Neural progenitor cell (in vitro differentiated cells): Measurements from ENCODE around the gene DDOST. TPM values are rescaled to one million over a fixed set of nuclear protein-coding genes. Genes with fewer than 3 reads are reported as not detected.

Experiments used
- DNase-seq: peaks from one replicate; pipeline ENCODE4 v3.0.0-alpha.2; 2016; ENCODE audit warnings: low spot score
- H2AFZ ChIP-seq: fragments of 200-600 bp; sonication (generic); replicated peaks from 2 replicates; pipeline ENCODE4 v1.6.1; 2016; ENCODE audit warnings: antibody characterized with exemption
- H3F3A ChIP-seq: fragments of 200-600 bp; sonication (generic); 2 replicates; pipeline ENCODE4 v1.6.1; 2016; ENCODE audit warnings: antibody characterized with exemption, low read depth
- H3K27ac ChIP-seq: fragments of 200-600 bp; sonication (generic); 2 replicates; pipeline ENCODE4 v1.5.1; 2016; ENCODE audit warnings: mild to moderate bottlenecking
- H3K27me3 ChIP-seq: fragments of 200-600 bp; sonication (generic); 2 replicates; pipeline ENCODE4 v1.6.1; 2016; ENCODE audit warnings: mild to moderate bottlenecking, moderate library complexity
- H3K36me3 ChIP-seq: fragments of 200-600 bp; sonication (generic); 2 replicates; pipeline ENCODE4 v1.5.1; 2016
- H3K4me1 ChIP-seq: fragments of 200-600 bp; sonication (generic); 2 replicates; pipeline ENCODE4 v1.6.1; 2016; ENCODE audit warnings: mixed run types
- H3K4me2 ChIP-seq: fragments of 200-600 bp; sonication (generic); 2 replicates; pipeline ENCODE4 v1.6.1; 2016
- H3K4me3 ChIP-seq: fragments of 200-600 bp; sonication (generic); 2 replicates; pipeline ENCODE4 v1.5.1; 2016
- H3K79me2 ChIP-seq: fragments of 200-600 bp; sonication (generic); 2 replicates; pipeline ENCODE4 v1.6.1; 2016; ENCODE audit warnings: low read depth
- H3K9ac ChIP-seq: fragments of 200-600 bp; sonication (generic); 2 replicates; pipeline ENCODE4 v1.6.1; 2016
- H3K9me3 ChIP-seq: fragments of 200-600 bp; sonication (generic); 2 replicates; pipeline ENCODE4 v1.5.1; 2016; ENCODE audit warnings: low read depth
- H4K20me1 ChIP-seq: fragments of 200-600 bp; sonication (generic); 2 replicates; pipeline ENCODE4 v1.6.1; 2016; ENCODE audit warnings: low read depth
- H3K27ac Mint-ChIP-seq: 3 replicates; pipeline ENCODE4 v1.8.0; 2021; ENCODE audit warnings: mixed read lengths
- H3K27me3 Mint-ChIP-seq: 2 replicates; pipeline ENCODE4 v1.8.0; 2022; ENCODE audit warnings: low read depth, mild to moderate bottlenecking, inconsistent platforms, moderate library complexity, mixed read lengths; ENCODE audit not compliant: insufficient read depth
- H3K36me3 Mint-ChIP-seq: 3 replicates; pipeline ENCODE4 v1.8.0; 2021; ENCODE audit warnings: mixed read lengths
- H3K4me1 Mint-ChIP-seq: 3 replicates; pipeline ENCODE4 v1.8.0; 2021; ENCODE audit warnings: mixed read lengths
- H3K4me3 Mint-ChIP-seq: 3 replicates; pipeline ENCODE4 v1.8.0; 2021; ENCODE audit warnings: mild to moderate bottlenecking, moderate library complexity, mixed read lengths
- H3K9me3 Mint-ChIP-seq: 3 replicates; pipeline ENCODE4 v1.8.0; 2020; ENCODE audit warnings: mixed read lengths
- CTCF ChIP-seq: fragments of 200-600 bp; sonication (generic); IDR thresholded peaks from 2 replicates; pipeline ENCODE4 v1.5.1; 2017; ENCODE audit warnings: antibody characterized with exemption, mild to moderate bottlenecking
- EZH2 ChIP-seq: fragments of 200-600 bp; sonication (generic); IDR thresholded peaks from 2 replicates; pipeline ENCODE4 v1.6.1; 2017; ENCODE audit warnings: antibody characterized with exemption, mild to moderate bottlenecking, moderate library complexity
- EZH2phosphoT487 ChIP-seq: fragments of 200-600 bp; sonication (generic); IDR thresholded peaks from 2 replicates; pipeline ENCODE4 v1.6.1; 2017; ENCODE audit warnings: antibody characterized with exemption
- total RNA-seq: library from RNA; depleted of rRNA; stranded (reverse); fragments of >200 nt; gene quantifications from 2 replicates; pipeline ENCODE4 v1.2.3, GENCODE V29; 2015; ENCODE audit warnings: low replicate concordance

The DDOST gene
- total RNA-seq, 1 donor from 2014 or later: 151 TPM

GRCh38 chr1:20684651-20685050 is 23.5 kb upstream of the DDOST start:
- Mint-ChIP-seq H3K27ac (no peak overlapping the region), H3K4me3 (no peak overlapping the region), H3K27me3 (peaks cover 3% of the 10 kb centered on the region), H3K36me3 (no peaks in the 10 kb centered on the region), H3K4me1 (peaks cover 5% of the 10 kb centered on the region), H3K9me3 (no peaks in the 10 kb centered on the region)
- Histone ChIP-seq H3K79me2 (no peaks in the 10 kb centered on the region), H3K9ac (no peak overlapping the region), H3K4me2 (no peak overlapping the region), H3F3A (no peaks in the 10 kb centered on the region), H2AFZ (no peak overlapping the region), H3K9me3 (no peaks in the 10 kb centered on the region), H3K4me3 (no peak overlapping the region), H3K27me3 (no peaks in the 10 kb centered on the region), H3K36me3 (no peaks in the 10 kb centered on the region), H3K4me1 (no peaks in the 10 kb centered on the region), H4K20me1 (no peaks in the 10 kb centered on the region), H3K27ac (no peak overlapping the region)
- no peak for DNase-seq
- TF ChIP-seq EZH2 (no peak), CTCF (no peak), EZH2phosphoT487 (no peak)

GRCh38 chr1:20684050-20684620 is 23.0 kb upstream of the DDOST start:
- H3K27ac ChIP-seq: no peak overlapping the region
- peaks cover 3% of the 10 kb centered on the region for H3K27me3 Mint-ChIP-seq

GRCh38 chr1:20683614-20684013 is 22.4 kb upstream of the DDOST start:
- Mint-ChIP-seq H3K27me3 (peaks cover 3% of the 10 kb centered on the region), H3K36me3 (no peaks in the 10 kb centered on the region), H3K27ac (no peak overlapping the region), H3K4me1 (peaks cover 5% of the 10 kb centered on the region), H3K9me3 (no peaks in the 10 kb centered on the region), H3K4me3 (no peak overlapping the region)
- TF ChIP-seq EZH2phosphoT487 (no peak), CTCF (no peak), EZH2 (no peak)
- Histone ChIP-seq H3K4me1 (no peaks in the 10 kb centered on the region), H3K4me2 (no peak overlapping the region), H3K9me3 (no peaks in the 10 kb centered on the region), H3K36me3 (no peaks in the 10 kb centered on the region), H2AFZ (no peak overlapping the region), H4K20me1 (no peaks in the 10 kb centered on the region), H3K9ac (no peak overlapping the region), H3K79me2 (no peaks in the 10 kb centered on the region), H3F3A (no peaks in the 10 kb centered on the region), H3K27ac (no peak overlapping the region), H3K27me3 (no peaks in the 10 kb centered on the region), H3K4me3 (no peak overlapping the region)
- DNase-seq: no peak

More at GRCh38 chr1:20684050-20684620, 23.0 kb upstream of the DDOST start:
- Histone ChIP-seq H3K36me3 (no peaks in the 10 kb centered on the region), H3K27me3 (no peaks in the 10 kb centered on the region), H2AFZ (no peak overlapping the region), H3K9me3 (no peaks in the 10 kb centered on the region), H3K4me1 (no peaks in the 10 kb centered on the region), H3F3A (no peaks in the 10 kb centered on the region), H3K4me3 (no peak overlapping the region), H3K9ac (no peak overlapping the region), H4K20me1 (no peaks in the 10 kb centered on the region), H3K79me2 (no peaks in the 10 kb centered on the region), H3K4me2 (no peak overlapping the region)
- no peak overlapping the region for H3K4me3 Mint-ChIP-seq
- TF ChIP-seq EZH2phosphoT487 (no peak), EZH2 (no peak), CTCF (no peak)
- no peak for DNase-seq
- peak overlapping the region; percentile 90 for H3K27ac Mint-ChIP-seq
- H3K9me3 Mint-ChIP-seq: no peaks in the 10 kb centered on the region
- H3K4me1 Mint-ChIP-seq: peaks cover 5% of the 10 kb centered on the region
- H3K36me3 Mint-ChIP-seq: no peaks in the 10 kb centered on the region
